ENCODE data around the gene KIF26B. TPM values are rescaled to one million over a fixed set of nuclear protein-coding genes. Genes with fewer than 3 reads are reported as not detected.

The KIF26B gene
- total and polyA plus RNA-seq, 4 donors = 10.9 to 37.1 (median 19.2) TPM

DNA sequence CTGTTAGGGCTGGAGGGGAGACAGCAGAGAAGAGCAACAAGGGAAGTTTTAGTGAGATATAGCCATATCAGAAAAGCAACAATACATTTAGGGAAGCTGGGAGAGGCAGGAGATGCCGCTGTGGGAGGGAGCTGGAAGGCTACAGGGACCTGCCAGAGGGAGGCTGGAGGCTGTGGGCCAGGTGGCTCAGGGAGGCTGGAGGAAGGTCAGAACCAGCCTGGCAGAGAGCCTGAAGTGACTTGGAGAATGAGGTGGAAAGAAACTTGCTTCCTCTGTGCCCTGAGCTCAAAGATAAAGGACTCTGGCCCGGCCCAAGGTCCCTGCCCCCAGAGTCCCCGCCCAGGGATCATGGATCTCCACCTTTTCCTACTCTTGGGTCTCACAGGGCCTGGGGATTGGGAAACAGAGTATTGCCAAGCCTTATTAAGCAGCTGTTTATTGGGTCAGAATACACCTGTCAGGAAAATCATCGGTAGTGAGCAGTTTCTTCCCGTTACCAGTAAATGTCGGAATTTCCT lies 85.9 kb downstream of the KIF26B start:
- WGBS (ENCODE audit: insufficient coverage) = 83% methylated on average over 5 of the region's 6 CpGs
- H3K4me3 ChIP-seq (ENCODE audit: low read depth, low read length) = no peak overlapping the region
- H3K36me3 ChIP-seq (ENCODE audit: control insufficient read depth, insufficient read depth, low read length) = no peaks in the 10 kb centered on the region
- no peak for DNase-seq (ENCODE audit: low read depth in 4 of 6, low spot score in 6 of 6)
- H3K27ac ChIP-seq (ENCODE audit: low read depth, low read length) = no peak overlapping the region
- peaks cover 3% of the 10 kb centered on the region for H3K27me3 ChIP-seq (ENCODE audit: control insufficient read depth, insufficient read depth, low read length)
- peaks cover 7% of the 10 kb centered on the region for H3K4me1 ChIP-seq (ENCODE audit: control insufficient read depth, insufficient read depth, low read length)
- no peaks in the 10 kb centered on the region for H3K9me3 ChIP-seq (ENCODE audit: control insufficient read depth, insufficient read depth, low read length)

- Histone ChIP-seq H3K4me1 (ENCODE audit: control insufficient read depth, insufficient read depth, low read length) (peaks cover 5% of the 10 kb centered on the region), H3K9me3 (ENCODE audit: control insufficient read depth, insufficient read depth, low read length) (no peaks in the 10 kb centered on the region), H3K27me3 (ENCODE audit: control insufficient read depth, insufficient read depth, low read length) (peaks cover 2% of the 10 kb centered on the region), H3K4me3 (ENCODE audit: low read depth, low read length) (no peak overlapping the region), H3K27ac (ENCODE audit: low read depth, low read length) (no peak overlapping the region), H3K36me3 (ENCODE audit: control insufficient read depth, insufficient read depth, low read length) (no peaks in the 10 kb centered on the region)
- 92% methylated on average over 12 of the region's 14 CpGs for WGBS (ENCODE audit: insufficient coverage)
- DNase-seq (ENCODE audit: low read depth in 4 of 6, low spot score in 6 of 6) = no peak
These were observed 86.8 kb downstream of the KIF26B start for GRCh38 chr1:245241526-245242130.

DNA sequence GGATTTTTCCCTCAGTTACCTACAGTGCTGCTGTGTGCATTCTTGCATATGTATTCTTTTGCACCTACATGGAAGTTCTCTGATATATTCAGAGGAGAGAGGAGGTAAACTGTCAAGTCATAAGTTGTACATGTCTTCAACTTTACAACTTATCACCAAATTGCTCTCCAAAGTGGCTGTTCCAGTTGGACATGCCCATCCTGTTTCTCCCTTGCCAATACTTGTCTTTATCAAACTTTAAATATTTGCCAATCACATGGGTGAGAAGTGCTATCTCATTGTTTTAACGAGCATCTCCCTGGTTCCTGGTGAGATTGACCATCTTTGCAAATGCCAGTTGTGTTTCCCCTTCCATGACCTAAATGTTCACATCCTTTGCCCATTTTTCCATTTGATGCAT lies 88.2 kb downstream of the KIF26B start:
- Histone ChIP-seq H3K27me3 (ENCODE audit: control insufficient read depth, insufficient read depth, low read length) (no peaks in the 10 kb centered on the region), H3K9me3 (ENCODE audit: control insufficient read depth, insufficient read depth, low read length) (no peaks in the 10 kb centered on the region)
- no CpG with 5 or more reads among the region's 1 CpG for WGBS (ENCODE audit: insufficient coverage)

DNA sequence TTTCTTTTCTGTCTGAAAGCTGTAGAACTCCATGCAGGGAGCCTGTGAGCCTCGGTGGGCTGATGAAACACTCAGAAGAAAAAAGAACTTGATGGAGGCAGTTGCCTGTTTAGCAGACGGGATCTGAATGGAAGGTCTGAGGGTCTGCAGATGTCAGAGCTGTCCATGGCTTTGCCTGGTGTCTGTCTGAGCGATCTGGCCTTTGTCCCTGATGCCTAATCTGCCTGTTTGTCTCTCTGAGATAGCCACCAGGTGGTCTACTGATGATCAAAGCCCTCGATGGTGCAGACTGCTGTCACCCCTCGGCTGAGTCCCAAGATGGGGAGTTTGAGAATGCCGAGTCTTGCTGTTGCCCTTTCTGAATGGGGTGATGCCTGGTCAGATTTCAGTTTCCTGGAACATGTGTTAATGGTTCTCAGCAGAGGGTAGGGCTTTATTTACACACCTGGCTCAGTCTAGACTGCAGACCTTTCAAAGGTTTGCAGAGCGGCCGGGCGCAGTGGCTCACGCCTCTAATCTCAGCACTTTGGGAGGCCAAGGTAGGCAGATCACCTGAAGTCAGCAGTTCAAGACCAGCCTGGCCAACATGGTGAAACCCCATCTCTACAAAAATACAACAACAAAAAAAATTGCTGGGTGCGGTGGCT lies 90.4 kb downstream of the KIF26B start:
- Histone ChIP-seq H3K4me3 (ENCODE audit: low read depth, low read length) (no peak overlapping the region), H3K9me3 (ENCODE audit: control insufficient read depth, insufficient read depth, low read length) (no peaks in the 10 kb centered on the region), H3K27me3 (ENCODE audit: control insufficient read depth, insufficient read depth, low read length) (no peaks in the 10 kb centered on the region), H3K27ac (ENCODE audit: low read depth, low read length) (no peak overlapping the region), H3K4me1 (ENCODE audit: control insufficient read depth, insufficient read depth, low read length) (peaks cover 5% of the 10 kb centered on the region), H3K36me3 (ENCODE audit: control insufficient read depth, insufficient read depth, low read length) (no peaks in the 10 kb centered on the region)
- 68% methylated on average over 10 of the region's 11 CpGs for WGBS (ENCODE audit: insufficient coverage)
- no peak for DNase-seq (ENCODE audit: low read depth in 4 of 6, low spot score in 6 of 6)

More for the DNA sequence above, 88.2 kb downstream of the KIF26B start:
- Histone ChIP-seq H3K36me3 (ENCODE audit: control insufficient read depth, insufficient read depth, low read length) (no peaks in the 10 kb centered on the region), H3K4me1 (ENCODE audit: control insufficient read depth, insufficient read depth, low read length) (peaks cover 5% of the 10 kb centered on the region), H3K27ac (ENCODE audit: low read depth, low read length) (no peak overlapping the region), H3K4me3 (ENCODE audit: low read depth, low read length) (no peak overlapping the region)
- DNase-seq (ENCODE audit: low read depth in 4 of 6, low spot score in 6 of 6) = no peak

DNA sequence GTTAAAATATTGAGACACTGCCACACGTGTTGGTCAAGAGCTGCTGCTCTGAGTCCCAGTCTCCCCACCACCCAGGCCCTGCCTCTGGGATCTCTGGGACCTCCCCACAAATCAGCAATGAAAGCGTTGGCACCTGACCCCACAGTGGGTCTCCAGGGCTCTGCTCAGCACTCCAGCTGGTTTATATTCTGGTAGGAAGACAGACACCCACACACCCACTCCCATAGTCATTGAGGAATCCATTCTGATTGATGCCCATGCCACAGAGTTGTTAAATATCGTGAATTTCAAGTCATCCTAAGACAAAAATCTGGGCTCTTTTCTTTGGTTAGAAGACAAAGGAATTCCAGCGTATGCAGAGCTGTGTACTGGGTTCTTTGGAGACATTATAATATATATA lies 91.6 kb downstream of the KIF26B start:
- no peak for DNase-seq (ENCODE audit: low read depth in 4 of 6, low spot score in 6 of 6)
- Histone ChIP-seq H3K36me3 (ENCODE audit: control insufficient read depth, insufficient read depth, low read length) (no peaks in the 10 kb centered on the region), H3K27ac (ENCODE audit: low read depth, low read length) (no peak overlapping the region), H3K27me3 (ENCODE audit: control insufficient read depth, insufficient read depth, low read length) (no peaks in the 10 kb centered on the region), H3K4me3 (ENCODE audit: low read depth, low read length) (no peak overlapping the region), H3K4me1 (ENCODE audit: control insufficient read depth, insufficient read depth, low read length) (peaks cover 5% of the 10 kb centered on the region), H3K9me3 (ENCODE audit: control insufficient read depth, insufficient read depth, low read length) (peaks cover 2% of the 10 kb centered on the region)
- 58% methylated on average over 1 of the region's 4 CpGs for WGBS (ENCODE audit: insufficient coverage)

- no peak overlapping the region for H3K27ac ChIP-seq (ENCODE audit: low read depth, low read length)
- WGBS (ENCODE audit: insufficient coverage) = 91% methylated on average over 12 of the region's 12 CpGs
- H3K27me3 ChIP-seq (ENCODE audit: control insufficient read depth, insufficient read depth, low read length) = no peaks in the 10 kb centered on the region
- peak in 1 of 6 donors; percentile 22 for DNase-seq (ENCODE audit: low read depth in 4 of 6, low spot score in 6 of 6)
- H3K4me3 ChIP-seq (ENCODE audit: low read depth, low read length) = no peak overlapping the region
- H3K36me3 ChIP-seq (ENCODE audit: control insufficient read depth, insufficient read depth, low read length) = no peaks in the 10 kb centered on the region
- peaks cover 2% of the 10 kb centered on the region for H3K9me3 ChIP-seq (ENCODE audit: control insufficient read depth, insufficient read depth, low read length)
- H3K4me1 ChIP-seq (ENCODE audit: control insufficient read depth, insufficient read depth, low read length) = peaks cover 5% of the 10 kb centered on the region
These were observed 92.6 kb downstream of the KIF26B start for GRCh38 chr1:245247356-245247755.

GRCh38 chr1:245247801-245248200 lies 93.0 kb downstream of the KIF26B start:
- H3K4me1 ChIP-seq (ENCODE audit: control insufficient read depth, insufficient read depth, low read length) = peaks cover 5% of the 10 kb centered on the region
- H3K27ac ChIP-seq (ENCODE audit: low read depth, low read length) = no peak overlapping the region
- 71% methylated on average over 2 of the region's 7 CpGs for WGBS (ENCODE audit: insufficient coverage)
- H3K9me3 ChIP-seq (ENCODE audit: control insufficient read depth, insufficient read depth, low read length) = peaks cover 2% of the 10 kb centered on the region
- H3K27me3 ChIP-seq (ENCODE audit: control insufficient read depth, insufficient read depth, low read length) = no peaks in the 10 kb centered on the region
- DNase-seq (ENCODE audit: low read depth in 4 of 6, low spot score in 6 of 6) = peak in 1 of 6 donors; percentile 75
- H3K36me3 ChIP-seq (ENCODE audit: control insufficient read depth, insufficient read depth, low read length) = no peaks in the 10 kb centered on the region
- no peak overlapping the region for H3K4me3 ChIP-seq (ENCODE audit: low read depth, low read length)

DNA sequence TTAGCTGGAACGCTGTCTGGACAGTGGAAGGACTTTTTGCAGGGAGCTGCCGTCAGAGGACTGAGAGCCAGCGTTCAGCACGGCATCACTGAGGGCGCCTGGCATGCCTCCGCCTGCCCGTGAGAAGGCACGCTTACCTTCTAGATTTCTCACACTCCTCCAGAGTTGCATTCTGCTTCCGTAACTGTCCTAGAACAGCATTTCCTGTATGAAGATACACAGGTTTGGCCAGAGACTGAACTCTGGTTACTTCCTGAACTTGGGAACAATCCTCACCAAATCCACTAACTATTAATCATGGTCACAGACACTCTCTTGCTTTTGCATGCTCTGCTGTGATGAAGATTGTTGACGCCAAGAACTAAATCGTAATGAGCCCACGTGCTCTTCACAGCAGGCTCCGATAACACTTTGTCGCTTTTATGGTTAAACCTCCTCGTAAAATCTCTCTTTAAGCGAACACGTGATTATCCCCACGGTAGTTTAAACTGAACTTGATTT lies 93.5 kb downstream of the KIF26B start:
- WGBS (ENCODE audit: insufficient coverage) = 77% methylated on average over 12 of the region's 18 CpGs
- Histone ChIP-seq H3K4me3 (ENCODE audit: low read depth, low read length) (no peak overlapping the region), H3K27me3 (ENCODE audit: control insufficient read depth, insufficient read depth, low read length) (no peaks in the 10 kb centered on the region), H3K4me1 (ENCODE audit: control insufficient read depth, insufficient read depth, low read length) (peaks cover 5% of the 10 kb centered on the region), H3K36me3 (ENCODE audit: control insufficient read depth, insufficient read depth, low read length) (no peaks in the 10 kb centered on the region), H3K27ac (ENCODE audit: low read depth, low read length) (no peak overlapping the region), H3K9me3 (ENCODE audit: control insufficient read depth, insufficient read depth, low read length) (peaks cover 2% of the 10 kb centered on the region)
- peak in 1 of 6 donors; percentile 66 for DNase-seq (ENCODE audit: low read depth in 4 of 6, low spot score in 6 of 6)

DNA sequence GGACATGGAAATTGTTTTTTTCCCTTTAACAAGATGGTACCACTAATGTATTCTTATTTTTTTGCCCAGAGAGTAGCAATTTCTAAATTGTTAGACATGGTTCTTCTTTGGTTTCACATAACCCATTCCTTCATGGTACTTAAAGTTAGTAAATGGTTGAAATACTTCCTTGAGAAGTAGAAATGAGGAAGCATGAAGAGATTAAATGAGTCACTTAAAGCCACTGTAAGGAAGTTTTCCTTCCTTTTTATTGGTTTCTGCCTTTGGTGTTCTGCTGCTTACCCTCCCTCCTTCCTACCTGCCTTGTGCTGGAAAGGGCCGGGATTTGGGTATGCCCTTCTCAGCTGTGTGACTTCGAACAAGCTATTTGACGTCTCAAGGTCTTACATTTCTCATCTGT lies 101.0 kb downstream of the KIF26B start:
- Histone ChIP-seq H3K4me1 (ENCODE audit: control insufficient read depth, insufficient read depth, low read length) (no peaks in the 10 kb centered on the region), H3K27me3 (ENCODE audit: control insufficient read depth, insufficient read depth, low read length) (no peaks in the 10 kb centered on the region), H3K9me3 (ENCODE audit: control insufficient read depth, insufficient read depth, low read length) (peaks cover 2% of the 10 kb centered on the region), H3K27ac (ENCODE audit: low read depth, low read length) (no peak overlapping the region), H3K36me3 (ENCODE audit: control insufficient read depth, insufficient read depth, low read length) (no peaks in the 10 kb centered on the region), H3K4me3 (ENCODE audit: low read depth, low read length) (no peak overlapping the region)
- 94% methylated on average over 3 of the region's 3 CpGs for WGBS (ENCODE audit: insufficient coverage)
- DNase-seq (ENCODE audit: low read depth in 4 of 6, low spot score in 6 of 6) = no peak

GRCh38 chr1:245256528-245256927 lies 101.7 kb downstream of the KIF26B start:
- H3K27ac ChIP-seq (ENCODE audit: low read depth, low read length) = no peak overlapping the region
- H3K27me3 ChIP-seq (ENCODE audit: control insufficient read depth, insufficient read depth, low read length) = no peaks in the 10 kb centered on the region
- no peak overlapping the region for H3K4me3 ChIP-seq (ENCODE audit: low read depth, low read length)
- no peaks in the 10 kb centered on the region for H3K36me3 ChIP-seq (ENCODE audit: control insufficient read depth, insufficient read depth, low read length)
- H3K9me3 ChIP-seq (ENCODE audit: control insufficient read depth, insufficient read depth, low read length) = no peaks in the 10 kb centered on the region
- no peaks in the 10 kb centered on the region for H3K4me1 ChIP-seq (ENCODE audit: control insufficient read depth, insufficient read depth, low read length)
- DNase-seq (ENCODE audit: low read depth in 4 of 6, low spot score in 6 of 6) = no peak
- WGBS (ENCODE audit: insufficient coverage) = 18% methylated on average over 2 of the region's 6 CpGs

Data from spinal cord (tissue), 10 donors.